D721Med (cell line): Measurements from ENCODE around the gene DOCK6.
A peak's percentile ranks its signal among the peaks of the same experiment; 100 is the strongest.

ENCODE experiments used
- DNase-seq: peaks from one replicate; pipeline ENCODE4 v3.0.0; 2011; ENCODE audit warnings: low spot score; ENCODE audit not compliant: insufficient read length
- FAIRE-seq: peaks from 2 replicates; lab custom pipeline; 2011; peaks lifted over from hg19 to GRCh38; lab: Jason Lieb, UNC
- TF ChIP-seq, protein P1 (sequence below): IDR thresholded peaks from 2 replicates; pipeline ENCODE4 v1.5.1; 2012; ENCODE audit warnings: mild to moderate bottlenecking, control low read depth; ENCODE audit not compliant: insufficient read depth; ENCODE audit errors: missing control alignments

DOCK6 gene

GRCh38 chr19:11295665-11296245 lies 33.4 kb upstream of the DOCK6 start, which contains the start of gene TSPAN16:
TSS of gene TSPAN16 (plus strand) at chr19:11296160. CDS start at chr19:11296298, 138 bp downstream.
- TF ChIP-seq, protein P1, sequence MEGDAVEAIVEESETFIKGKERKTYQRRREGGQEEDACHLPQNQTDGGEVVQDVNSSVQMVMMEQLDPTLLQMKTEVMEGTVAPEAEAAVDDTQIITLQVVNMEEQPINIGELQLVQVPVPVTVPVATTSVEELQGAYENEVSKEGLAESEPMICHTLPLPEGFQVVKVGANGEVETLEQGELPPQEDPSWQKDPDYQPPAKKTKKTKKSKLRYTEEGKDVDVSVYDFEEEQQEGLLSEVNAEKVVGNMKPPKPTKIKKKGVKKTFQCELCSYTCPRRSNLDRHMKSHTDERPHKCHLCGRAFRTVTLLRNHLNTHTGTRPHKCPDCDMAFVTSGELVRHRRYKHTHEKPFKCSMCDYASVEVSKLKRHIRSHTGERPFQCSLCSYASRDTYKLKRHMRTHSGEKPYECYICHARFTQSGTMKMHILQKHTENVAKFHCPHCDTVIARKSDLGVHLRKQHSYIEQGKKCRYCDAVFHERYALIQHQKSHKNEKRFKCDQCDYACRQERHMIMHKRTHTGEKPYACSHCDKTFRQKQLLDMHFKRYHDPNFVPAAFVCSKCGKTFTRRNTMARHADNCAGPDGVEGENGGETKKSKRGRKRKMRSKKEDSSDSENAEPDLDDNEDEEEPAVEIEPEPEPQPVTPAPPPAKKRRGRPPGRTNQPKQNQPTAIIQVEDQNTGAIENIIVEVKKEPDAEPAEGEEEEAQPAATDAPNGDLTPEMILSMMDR, result no peak
- no peak for DNase-seq
- FAIRE-seq, result no peak

- TF ChIP-seq, protein P1, result no peak
- FAIRE-seq (no peak), DNase-seq (no peak)
These were observed 32.9 kb upstream of the DOCK6 start for GRCh38 chr19:11295180-11295579.

DNA sequence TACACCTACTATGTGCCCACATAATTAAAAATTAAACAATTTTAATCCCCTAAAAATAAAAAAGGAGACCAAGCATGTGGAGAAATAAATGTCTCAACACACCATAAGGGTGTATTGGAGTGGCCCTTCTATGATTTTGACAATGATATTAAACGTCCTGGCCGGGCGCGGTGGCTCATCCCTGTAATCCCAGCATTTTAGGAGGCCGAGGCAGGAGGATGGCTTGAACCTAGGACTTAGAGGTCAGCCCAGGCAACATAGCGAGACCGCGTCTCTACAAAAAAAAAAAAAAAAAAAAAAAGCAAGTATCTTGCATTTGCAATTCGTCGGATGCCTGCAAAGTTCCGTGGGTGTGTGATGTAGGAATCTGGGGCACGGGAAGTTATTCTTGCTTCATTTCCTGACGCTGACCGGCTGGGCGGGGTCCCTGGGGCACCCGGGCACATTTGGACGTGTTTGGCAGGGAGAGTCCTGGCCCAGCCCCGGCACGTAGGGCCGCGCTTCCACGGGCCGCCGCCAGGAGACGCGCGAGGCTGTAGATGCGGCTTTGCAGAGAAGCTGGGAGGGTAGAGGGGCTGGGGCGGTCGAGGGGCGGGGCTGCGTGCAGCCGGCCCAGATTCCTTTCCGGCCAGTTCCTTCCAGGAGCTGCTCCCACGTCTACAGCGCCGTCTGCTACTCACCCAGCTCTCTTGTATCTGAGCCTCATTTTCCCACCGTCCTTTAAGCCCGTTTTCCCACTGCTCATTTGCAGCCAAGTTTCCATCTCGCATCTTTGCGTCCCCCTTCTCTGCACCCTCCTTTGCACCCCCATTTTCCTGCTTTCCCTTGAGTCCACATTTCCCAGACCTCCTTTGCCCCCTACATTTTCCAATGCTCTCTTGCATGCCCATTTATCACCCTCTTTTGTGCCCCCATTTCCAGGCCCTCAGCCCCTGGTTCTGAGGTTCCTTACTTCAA lies 31.4 kb upstream of the DOCK6 start:
- TF ChIP-seq, protein P1, result peak; percentile 83
- peak; percentile 78 for DNase-seq
- no peak for FAIRE-seq

GRCh38 chr19:11291991-11292390 lies 29.7 kb upstream of the DOCK6 start:
- DNase-seq (no peak), FAIRE-seq (no peak)
- TF ChIP-seq, protein P1, result no peak

GRCh38 chr19:11291415-11291814 lies 29.1 kb upstream of the DOCK6 start:
- DNase-seq (no peak), FAIRE-seq (no peak)
- TF ChIP-seq, protein P1, result no peak

DNA sequence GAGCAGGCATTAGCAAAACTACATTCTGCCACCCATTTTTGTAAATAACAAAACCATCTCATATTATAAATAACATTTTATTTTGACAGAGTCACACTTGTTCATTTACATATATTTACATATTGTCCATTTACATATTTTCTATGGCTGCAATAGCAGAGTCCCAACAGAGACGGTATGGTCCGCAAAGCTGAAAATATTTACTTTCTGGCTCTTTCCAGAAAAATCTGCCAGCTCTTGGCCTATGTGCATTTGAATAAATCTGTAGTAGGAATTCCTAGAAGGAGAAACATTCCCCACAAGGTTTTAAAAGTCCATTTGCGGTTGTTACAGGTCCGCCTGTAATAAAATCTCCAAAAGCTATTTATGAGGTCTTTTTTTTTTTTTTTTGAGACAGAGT lies 27.9 kb upstream of the DOCK6 start:
- DNase-seq, result no peak
- TF ChIP-seq, protein P1, result no peak
- no peak for FAIRE-seq
